Measurements from ENCODE around the gene CPA2. TPM values are rescaled to one million over a fixed set of nuclear protein-coding genes. Genes with fewer than 3 reads are reported as not detected.

The CPA2 gene
- total RNA-seq, 6 donors from 2014 or later = 1.1 to 2.8 TPM; not detected in 4

DNA sequence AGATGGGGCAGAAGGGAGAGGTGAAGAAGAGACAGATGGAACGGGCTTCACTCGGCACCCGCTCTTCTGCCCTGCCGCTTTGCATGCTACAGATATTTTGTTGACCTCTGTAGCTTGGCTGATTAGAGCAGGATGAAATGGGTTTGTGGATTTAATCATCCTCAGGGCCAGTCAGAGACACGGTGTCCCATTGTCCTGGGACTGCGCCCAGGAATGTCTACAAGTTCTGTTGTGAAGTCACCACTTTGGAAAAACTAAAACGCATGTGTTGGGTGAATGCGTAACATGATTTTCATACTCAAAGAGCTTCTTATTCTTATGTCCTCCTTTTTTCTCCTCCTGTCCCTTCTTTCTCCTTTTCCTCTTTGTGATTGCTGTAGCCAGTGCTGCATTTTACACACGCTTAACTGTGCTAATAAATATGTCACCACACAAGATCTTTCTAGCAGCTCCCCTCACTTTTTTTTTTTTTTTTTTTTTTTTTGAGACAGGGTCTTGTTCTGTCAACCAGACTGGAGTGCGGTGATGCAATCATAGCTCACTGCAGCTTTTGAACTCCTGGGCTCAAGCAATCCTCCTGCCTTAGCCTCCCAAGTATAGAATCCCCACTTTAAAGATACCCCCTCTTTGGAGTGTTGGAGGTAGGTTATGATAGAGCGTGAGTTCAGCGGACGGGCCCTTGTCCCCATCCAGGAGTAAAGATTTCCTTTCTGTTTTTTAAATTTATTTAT, 29.7 kb downstream of the CPA2 start:
- DNase-seq (no peak), ATAC-seq (ENCODE audit: low FRiP score in 2 of 2) (no peak)
- no peak overlapping the region for H3K27ac ChIP-seq
- H3K27me3 ChIP-seq = no peaks in the 10 kb centered on the region
- 93 to 94% methylated on average over 13 of the region's 13 CpGs for WGBS, 2 donors
- TF ChIP-seq POLR2A (IDR thresholded peaks at IDR 0.05) (no peak), CTCF (IDR thresholded peaks at IDR 0.05) (no peak), EP300 (IDR thresholded peaks at IDR 0.05) (no peak), POLR2AphosphoS5 (IDR thresholded peaks at IDR 0.05) (no peak)
- H3K4me1 ChIP-seq = no peaks in the 10 kb centered on the region
- H3K9me3 ChIP-seq = no peaks in the 10 kb centered on the region
- no peaks in the 10 kb centered on the region for H3K36me3 ChIP-seq
- no peak overlapping the region for H3K4me3 ChIP-seq

GRCh38 chr7:130297628-130298543, 31.2 kb downstream of the CPA2 start:
- no peak overlapping the region for H3K27ac ChIP-seq
- no peak overlapping the region for H3K4me3 ChIP-seq
- no peaks in the 10 kb centered on the region for H3K4me1 ChIP-seq
- H3K27me3 ChIP-seq = no peaks in the 10 kb centered on the region
- DNase-seq (no peak), ATAC-seq (ENCODE audit: low FRiP score in 2 of 2) (no peak)
- WGBS, 2 donors = 86% methylated on average over 14 to 20 of the region's 20 CpGs
- no peaks in the 10 kb centered on the region for H3K36me3 ChIP-seq
- H3K9me3 ChIP-seq = no peaks in the 10 kb centered on the region
- no peak for TF ChIP-seq POLR2A (IDR thresholded peaks at IDR 0.05)
- TF ChIP-seq POLR2AphosphoS5 (IDR thresholded peaks at IDR 0.05) = no peak
- TF ChIP-seq CTCF (IDR thresholded peaks at IDR 0.05) = no peak
- no peak for TF ChIP-seq EP300 (IDR thresholded peaks at IDR 0.05)

DNA sequence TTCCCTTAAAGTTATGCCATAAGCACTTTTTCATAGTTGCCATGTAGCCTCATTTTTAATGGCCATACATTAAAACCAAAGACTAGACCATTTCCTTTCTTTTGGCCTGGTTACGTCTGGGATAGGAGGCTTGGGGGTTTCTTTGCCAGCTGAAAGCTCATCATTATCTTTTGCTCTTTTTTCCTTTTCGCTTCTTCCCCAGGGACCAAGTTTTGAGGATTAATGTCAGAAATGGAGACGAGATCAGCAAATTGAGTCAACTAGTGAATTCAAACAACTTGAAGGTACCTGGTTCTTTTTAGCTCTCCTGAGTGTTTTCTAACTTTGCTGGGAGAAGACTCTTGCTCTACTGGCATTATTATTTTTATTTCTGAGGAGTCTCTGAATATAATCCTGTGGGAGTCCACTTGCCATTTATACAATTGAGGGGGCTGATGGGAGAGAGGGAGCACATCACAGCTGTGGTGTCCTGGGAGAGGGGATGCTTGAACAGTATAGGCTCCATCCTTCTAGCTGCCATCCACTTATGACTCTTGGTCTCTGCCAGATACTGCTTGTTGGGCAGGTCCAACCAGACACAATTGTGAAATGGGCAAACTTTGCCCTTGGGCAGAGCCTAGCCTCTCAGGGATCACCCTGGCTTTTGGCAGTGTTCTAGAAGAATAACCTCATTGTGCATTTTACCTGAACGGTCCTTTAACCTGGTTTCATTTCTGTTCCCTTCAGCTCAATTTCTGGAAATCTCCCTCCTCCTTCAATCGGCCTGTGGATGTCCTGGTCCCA, 32.1 kb downstream of the CPA2 start:
- DNase-seq (no peak), ATAC-seq (ENCODE audit: low FRiP score in 2 of 2) (no peak)
- H3K27ac ChIP-seq = no peak overlapping the region
- TF ChIP-seq CTCF (IDR thresholded peaks at IDR 0.05) = no peak
- TF ChIP-seq POLR2AphosphoS5 (IDR thresholded peaks at IDR 0.05) = no peak
- TF ChIP-seq POLR2A (IDR thresholded peaks at IDR 0.05) = no peak
- TF ChIP-seq EP300 (IDR thresholded peaks at IDR 0.05) = no peak
- H3K4me1 ChIP-seq = no peaks in the 10 kb centered on the region
- H3K36me3 ChIP-seq = no peaks in the 10 kb centered on the region
- H3K9me3 ChIP-seq = no peaks in the 10 kb centered on the region
- no peaks in the 10 kb centered on the region for H3K27me3 ChIP-seq
- 72 to 82% methylated on average over 5 of the region's 5 CpGs for WGBS, 2 donors
- H3K4me3 ChIP-seq = no peak overlapping the region

- Histone ChIP-seq H3K27me3 (no peaks in the 10 kb centered on the region), H3K9me3 (no peaks in the 10 kb centered on the region), H3K27ac (no peak overlapping the region), H3K4me3 (no peak overlapping the region), H3K36me3 (no peaks in the 10 kb centered on the region), H3K4me1 (no peaks in the 10 kb centered on the region)
- 81 to 94% methylated on average over 4 to 7 of the region's 7 CpGs for WGBS, 2 donors
- no peak for DNase-seq
- no peak for ATAC-seq (ENCODE audit: low FRiP score in 2 of 2)
- TF ChIP-seq CTCF (IDR thresholded peaks at IDR 0.05) = no peak
- TF ChIP-seq POLR2AphosphoS5 (IDR thresholded peaks at IDR 0.05) = no peak
- no peak for TF ChIP-seq EP300 (IDR thresholded peaks at IDR 0.05)
- no peak for TF ChIP-seq POLR2A (IDR thresholded peaks at IDR 0.05)
Measured at GRCh38 chr7:130299866-130300265, 33.2 kb downstream of the CPA2 start.

Data from upper lobe of left lung (tissue), 6 donors.